HepG2 (cell line): ENCODE results near the gene CORO7. TPM values are rescaled to one million over a fixed set of nuclear protein-coding genes. Genes with fewer than 3 reads are reported as not detected.
A peak's percentile ranks its signal among the peaks of the same experiment; 100 is the strongest.

Experiments used
- EED ChIP-seq: sonication (generic); formaldehyde crosslinking; IDR thresholded peaks from 2 replicates; pipeline ENCODE4 v1.5.0; 2020; ENCODE audit warnings: mild to moderate bottlenecking, missing genetic modification reagents
- HOXA9 ChIP-seq: sonication (generic); formaldehyde crosslinking; IDR thresholded peaks from 2 replicates; pipeline ENCODE4 v1.8.1; 2022; ENCODE audit warnings: missing genetic modification reagents, mild to moderate bottlenecking, moderate library complexity, borderline replicate concordance
- KDM6A ChIP-seq: IDR thresholded peaks from 2 replicates; pipeline ENCODE4 v1.6.1; 2016; ENCODE audit warnings: low read depth
- PAX8 ChIP-seq: sonication (generic); formaldehyde crosslinking; IDR thresholded peaks from 2 replicates; pipeline ENCODE4 v1.8.0; 2022; ENCODE audit warnings: mild to moderate bottlenecking, missing genetic modification reagents, borderline replicate concordance
- RFX1 ChIP-seq: fragments of 450-650 bp; IDR thresholded peaks from 2 replicates; pipeline ENCODE4 v1.6.1; 2017
- RFXAP ChIP-seq: sonication (generic); formaldehyde crosslinking; IDR thresholded peaks from 2 replicates; pipeline ENCODE4 v1.4.0; 2020; ENCODE audit warnings: missing genetic modification reagents, borderline replicate concordance
- SP5 ChIP-seq: IDR thresholded peaks from 2 replicates; pipeline ENCODE4 v1.6.1; 2016; ENCODE audit warnings: low read depth, borderline replicate concordance
- TARDBP ChIP-seq: sonication (generic); formaldehyde crosslinking; IDR thresholded peaks from 2 replicates; pipeline ENCODE4 v1.8.0; 2022; ENCODE audit warnings: mild to moderate bottlenecking, missing genetic modification reagents
- TCF7 ChIP-seq: sonication (generic); IDR thresholded peaks from 2 replicates; pipeline ENCODE4 v1.6.1; 2016; ENCODE audit warnings: antibody characterized with exemption, low read depth
- ZNF563 ChIP-seq: sonication (generic); formaldehyde crosslinking; IDR thresholded peaks from 2 replicates; pipeline ENCODE4 v1.8.0; 2022; ENCODE audit warnings: mild to moderate bottlenecking, moderate library complexity, missing genetic modification reagents
- polyA plus RNA-seq, 8 experiments: library from polyadenylated mRNA; depleted of rRNA in 3 of 8; stranded (reverse) in 7 of 8; unstranded in 1 of 8; fragments of >200 nt; fragmentation: Illumina TruSeq in 4 of 8; extraction: Trizol in 4 of 8; gene quantifications; 2 replicates each; pipeline versions ENCODE4 v1.2.1 to v1.2.3, GENCODE V29; 2011 to 2016; ENCODE audit warnings: low read depth in 4 of 8, missing spikeins in 1 of 8, mixed read lengths in 1 of 8; ENCODE audit not compliant: insufficient read depth in 1 of 8
- total RNA-seq, 5 experiments: library from RNA; depleted of rRNA; stranded (reverse); fragments of >200 nt; fragmentation: Illumina TruSeq; extraction: Trizol; gene quantifications; 2 replicates each; pipeline ENCODE4 v1.2.3, GENCODE V29; 2016; ENCODE audit warnings: low read depth in 1 of 5
- TF ChIP-seq, protein P1 (sequence below): sonication (generic); formaldehyde crosslinking; IDR thresholded peaks from 2 replicates; pipeline ENCODE4 v1.4.0; 2020; ENCODE audit warnings: mild to moderate bottlenecking, missing genetic modification reagents
- TF ChIP-seq, protein P2 (sequence below): sonication (generic); formaldehyde crosslinking; IDR thresholded peaks from 2 replicates; pipeline ENCODE4 v1.4.0; 2020; ENCODE audit warnings: missing genetic modification reagents
- TF ChIP-seq, protein P3 (sequence below): IDR thresholded peaks from 2 replicates; pipeline ENCODE4 v1.6.1; 2016; ENCODE audit warnings: low read depth, missing genetic modification reagents, missing compliant biosample characterization
- TF ChIP-seq, protein P4 (sequence below): sonication (generic); formaldehyde crosslinking; IDR thresholded peaks from 2 replicates; pipeline ENCODE4 v1.4.0; 2020; ENCODE audit warnings: mild to moderate bottlenecking, missing genetic modification reagents

The CORO7 gene
- total and polyA plus RNA-seq, 2 of the 13 experiments (the other 11 are each of a cell fraction or from before 2014, with no cell fraction given) = 9.9 to 14.3 TPM

DNA sequence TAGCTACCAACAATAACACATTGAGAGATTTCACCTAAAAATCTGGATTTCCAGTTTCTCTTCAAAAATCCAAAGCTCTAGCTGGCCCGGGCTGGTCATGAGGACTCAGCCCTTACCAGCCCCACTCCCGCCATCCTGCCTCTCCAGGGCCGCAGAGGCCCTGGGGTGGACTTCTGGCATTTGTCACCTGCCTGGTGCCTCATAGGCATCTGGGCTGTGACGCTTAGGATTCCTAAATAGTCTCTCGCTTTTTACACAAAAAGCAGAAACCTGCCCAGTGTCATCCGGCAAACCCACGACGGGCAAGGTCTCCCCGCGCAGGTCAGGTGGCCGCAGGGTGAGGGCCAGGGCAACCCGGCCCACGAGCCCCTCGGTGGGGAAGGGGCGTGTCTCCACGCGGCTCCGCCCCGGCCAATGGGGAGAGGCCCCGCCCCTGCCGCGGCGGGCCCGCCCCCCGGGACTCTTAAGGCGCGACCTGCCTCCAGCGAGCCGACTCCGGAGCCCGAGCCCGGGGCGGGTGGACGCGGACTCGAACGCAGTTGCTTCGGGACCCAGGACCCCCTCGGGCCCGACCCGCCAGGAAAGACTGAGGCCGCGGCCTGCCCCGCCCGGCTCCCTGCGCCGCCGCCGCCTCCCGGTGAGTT is 44.9 kb downstream of the CORO7 start, which contains the start of gene VASN (continued):
- TF ChIP-seq, protein P1, sequence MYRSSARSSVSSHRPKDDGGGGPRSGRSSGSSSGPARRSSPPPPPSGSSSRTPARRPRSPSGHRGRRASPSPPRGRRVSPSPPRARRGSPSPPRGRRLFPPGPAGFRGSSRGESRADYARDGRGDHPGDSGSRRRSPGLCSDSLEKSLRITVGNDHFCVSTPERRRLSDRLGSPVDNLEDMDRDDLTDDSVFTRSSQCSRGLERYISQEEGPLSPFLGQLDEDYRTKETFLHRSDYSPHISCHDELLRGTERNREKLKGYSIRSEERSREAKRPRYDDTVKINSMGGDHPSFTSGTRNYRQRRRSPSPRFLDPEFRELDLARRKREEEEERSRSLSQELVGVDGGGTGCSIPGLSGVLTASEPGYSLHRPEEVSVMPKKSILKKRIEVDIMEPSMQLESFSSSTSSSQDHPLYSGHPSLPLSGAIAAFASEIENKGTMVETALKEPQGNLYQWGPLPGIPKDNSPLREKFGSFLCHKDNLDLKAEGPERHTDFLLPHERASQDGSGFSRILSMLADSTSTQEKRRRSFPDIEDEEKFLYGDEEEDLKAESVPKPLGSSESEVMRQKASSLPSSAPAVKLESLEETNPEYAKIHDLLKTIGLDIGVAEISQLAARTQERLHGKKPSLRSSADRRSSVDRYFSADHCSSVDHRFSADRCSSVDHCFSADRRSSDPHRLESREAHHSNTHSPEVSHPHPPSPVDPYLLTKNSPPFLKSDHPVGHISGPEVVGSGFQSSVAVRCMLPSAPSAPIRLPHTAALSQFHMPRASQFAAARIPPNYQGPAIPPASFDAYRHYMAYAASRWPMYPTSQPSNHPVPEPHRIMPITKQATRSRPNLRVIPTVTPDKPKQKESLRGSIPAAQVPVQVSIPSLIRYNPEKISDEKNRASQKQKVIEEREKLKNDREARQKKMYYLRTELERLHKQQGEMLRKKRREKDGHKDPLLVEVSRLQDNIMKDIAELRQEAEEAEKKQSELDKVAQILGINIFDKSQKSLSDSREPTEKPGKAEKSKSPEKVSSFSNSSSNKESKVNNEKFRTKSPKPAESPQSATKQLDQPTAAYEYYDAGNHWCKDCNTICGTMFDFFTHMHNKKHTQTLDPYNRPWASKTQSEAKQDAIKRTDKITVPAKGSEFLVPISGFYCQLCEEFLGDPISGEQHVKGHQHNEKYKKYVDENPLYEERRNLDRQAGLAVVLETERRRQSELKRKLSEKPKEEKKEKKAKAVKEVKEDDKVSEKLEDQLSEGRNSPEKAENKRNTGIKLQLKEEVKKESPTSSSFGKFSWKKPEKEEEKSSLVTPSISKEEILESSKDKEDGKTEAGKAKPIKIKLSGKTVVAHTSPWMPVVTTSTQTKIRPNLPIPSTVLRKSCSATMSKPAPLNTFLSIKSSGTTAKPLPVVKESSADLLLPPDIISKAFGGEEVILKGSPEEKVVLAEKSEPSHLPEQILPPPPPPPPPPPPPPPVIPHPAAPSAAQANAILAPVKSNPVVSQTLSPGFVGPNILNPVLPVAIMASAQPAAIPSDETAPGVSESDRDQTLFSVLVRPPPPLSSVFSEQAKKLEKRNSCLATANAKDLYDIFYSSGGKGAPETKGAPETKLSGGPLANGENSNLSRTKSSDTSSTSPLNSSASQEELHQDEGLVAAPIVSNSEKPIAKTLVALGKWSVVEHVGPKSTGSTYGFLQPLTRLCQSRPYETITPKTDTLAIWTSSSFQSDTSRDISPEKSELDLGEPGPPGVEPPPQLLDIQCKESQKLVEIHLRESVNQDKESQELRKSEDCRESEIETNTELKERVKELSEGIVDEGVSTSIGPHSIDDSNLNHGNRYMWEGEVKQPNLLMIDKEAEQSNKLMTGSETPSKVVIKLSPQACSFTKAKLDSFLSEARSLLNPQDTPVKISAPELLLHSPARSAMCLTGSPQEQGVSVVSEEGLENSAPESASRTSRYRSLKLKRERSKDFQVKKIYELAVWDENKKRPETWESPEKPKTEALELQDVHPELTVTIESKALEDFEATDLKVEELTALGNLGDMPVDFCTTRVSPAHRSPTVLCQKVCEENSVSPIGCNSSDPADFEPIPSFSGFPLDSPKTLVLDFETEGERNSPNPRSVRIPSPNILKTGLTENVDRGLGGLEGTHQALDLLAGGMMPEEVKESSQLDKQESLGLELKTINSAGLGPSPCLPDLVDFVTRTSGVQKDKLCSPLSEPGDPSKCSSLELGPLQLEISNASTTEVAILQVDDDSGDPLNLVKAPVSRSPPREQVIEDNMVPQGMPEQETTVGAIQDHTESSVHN = 0 out of 2 replicates have a peak, but pooled peaks have one; percentile 57
- TF ChIP-seq RFX1 (no peak), ZNF563 (CRISPR knock-in tag) (peak; percentile 69), TARDBP (CRISPR knock-in tag) (no peak), KDM6A (no peak), PAX8 (CRISPR knock-in tag) (0 out of 2 replicates have a peak, but pooled peaks have one; percentile 34), RFXAP (CRISPR knock-in tag) (peak; percentile 51; the same call in 1 of the 2 replicates), TCF7 (no peak), SP5 (CRISPR knock-in tag) (no peak; the same call in 1 of the 2 replicates), EED (CRISPR knock-in tag) (no peak), HOXA9 (CRISPR knock-in tag) (no peak)
- TF ChIP-seq, protein P2, sequence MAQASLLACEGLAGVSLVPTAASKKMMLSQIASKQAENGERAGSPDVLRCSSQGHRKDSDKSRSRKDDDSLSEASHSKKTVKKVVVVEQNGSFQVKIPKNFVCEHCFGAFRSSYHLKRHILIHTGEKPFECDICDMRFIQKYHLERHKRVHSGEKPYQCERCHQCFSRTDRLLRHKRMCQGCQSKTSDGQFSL (CRISPR knock-in tag) = no peak
- TF ChIP-seq, protein P3, sequence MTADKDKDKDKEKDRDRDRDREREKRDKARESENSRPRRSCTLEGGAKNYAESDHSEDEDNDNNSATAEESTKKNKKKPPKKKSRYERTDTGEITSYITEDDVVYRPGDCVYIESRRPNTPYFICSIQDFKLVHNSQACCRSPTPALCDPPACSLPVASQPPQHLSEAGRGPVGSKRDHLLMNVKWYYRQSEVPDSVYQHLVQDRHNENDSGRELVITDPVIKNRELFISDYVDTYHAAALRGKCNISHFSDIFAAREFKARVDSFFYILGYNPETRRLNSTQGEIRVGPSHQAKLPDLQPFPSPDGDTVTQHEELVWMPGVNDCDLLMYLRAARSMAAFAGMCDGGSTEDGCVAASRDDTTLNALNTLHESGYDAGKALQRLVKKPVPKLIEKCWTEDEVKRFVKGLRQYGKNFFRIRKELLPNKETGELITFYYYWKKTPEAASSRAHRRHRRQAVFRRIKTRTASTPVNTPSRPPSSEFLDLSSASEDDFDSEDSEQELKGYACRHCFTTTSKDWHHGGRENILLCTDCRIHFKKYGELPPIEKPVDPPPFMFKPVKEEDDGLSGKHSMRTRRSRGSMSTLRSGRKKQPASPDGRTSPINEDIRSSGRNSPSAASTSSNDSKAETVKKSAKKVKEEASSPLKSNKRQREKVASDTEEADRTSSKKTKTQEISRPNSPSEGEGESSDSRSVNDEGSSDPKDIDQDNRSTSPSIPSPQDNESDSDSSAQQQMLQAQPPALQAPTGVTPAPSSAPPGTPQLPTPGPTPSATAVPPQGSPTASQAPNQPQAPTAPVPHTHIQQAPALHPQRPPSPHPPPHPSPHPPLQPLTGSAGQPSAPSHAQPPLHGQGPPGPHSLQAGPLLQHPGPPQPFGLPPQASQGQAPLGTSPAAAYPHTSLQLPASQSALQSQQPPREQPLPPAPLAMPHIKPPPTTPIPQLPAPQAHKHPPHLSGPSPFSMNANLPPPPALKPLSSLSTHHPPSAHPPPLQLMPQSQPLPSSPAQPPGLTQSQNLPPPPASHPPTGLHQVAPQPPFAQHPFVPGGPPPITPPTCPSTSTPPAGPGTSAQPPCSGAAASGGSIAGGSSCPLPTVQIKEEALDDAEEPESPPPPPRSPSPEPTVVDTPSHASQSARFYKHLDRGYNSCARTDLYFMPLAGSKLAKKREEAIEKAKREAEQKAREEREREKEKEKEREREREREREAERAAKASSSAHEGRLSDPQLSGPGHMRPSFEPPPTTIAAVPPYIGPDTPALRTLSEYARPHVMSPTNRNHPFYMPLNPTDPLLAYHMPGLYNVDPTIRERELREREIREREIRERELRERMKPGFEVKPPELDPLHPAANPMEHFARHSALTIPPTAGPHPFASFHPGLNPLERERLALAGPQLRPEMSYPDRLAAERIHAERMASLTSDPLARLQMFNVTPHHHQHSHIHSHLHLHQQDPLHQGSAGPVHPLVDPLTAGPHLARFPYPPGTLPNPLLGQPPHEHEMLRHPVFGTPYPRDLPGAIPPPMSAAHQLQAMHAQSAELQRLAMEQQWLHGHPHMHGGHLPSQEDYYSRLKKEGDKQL = no peak
- TF ChIP-seq, protein P4, sequence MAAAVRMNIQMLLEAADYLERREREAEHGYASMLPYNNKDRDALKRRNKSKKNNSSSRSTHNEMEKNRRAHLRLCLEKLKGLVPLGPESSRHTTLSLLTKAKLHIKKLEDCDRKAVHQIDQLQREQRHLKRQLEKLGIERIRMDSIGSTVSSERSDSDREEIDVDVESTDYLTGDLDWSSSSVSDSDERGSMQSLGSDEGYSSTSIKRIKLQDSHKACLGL (CRISPR knock-in tag) = peak; percentile 76
